GM23338 (cell line): ENCODE data around the gene TRIM37.

Source experiments
- EZH2 ChIP-seq: fragments of 200-600 bp; sonication (generic); IDR thresholded peaks from one replicate; pipeline ENCODE4 v1.8.0; 2017; ENCODE audit warnings: antibody characterized with exemption, mild to moderate bottlenecking, low read depth; ENCODE audit not compliant: unreplicated experiment
- EZH2phosphoT487 ChIP-seq: fragments of 200-600 bp; sonication (generic); IDR thresholded peaks from one replicate; pipeline ENCODE4 v1.8.1; 2018; ENCODE audit warnings: antibody characterized with exemption; ENCODE audit not compliant: unreplicated experiment

GRCh38 chr17:59038734-59039133, 67.9 kb downstream of the TRIM37 start:
- TF ChIP-seq EZH2phosphoT487 (no peak), EZH2 (no peak)
